HL-60 (cell line): ENCODE results near the gene GALNT17.

Source experiments
- GABPA ChIP-seq: IDR thresholded peaks from 2 replicates; pipeline ENCODE4 v1.6.1; 2012; ENCODE audit warnings: low read depth
- POLR2AphosphoS5 ChIP-seq: IDR thresholded peaks from 2 replicates; pipeline ENCODE4 v1.6.1; 2012; ENCODE audit warnings: low read depth
- TF ChIP-seq, protein P1 (sequence below): IDR thresholded peaks from one replicate; pipeline ENCODE4 v1.5.1; 2011; ENCODE audit warnings: low read length, control low read depth, inconsistent platforms; ENCODE audit not compliant: insufficient read depth

DNA sequence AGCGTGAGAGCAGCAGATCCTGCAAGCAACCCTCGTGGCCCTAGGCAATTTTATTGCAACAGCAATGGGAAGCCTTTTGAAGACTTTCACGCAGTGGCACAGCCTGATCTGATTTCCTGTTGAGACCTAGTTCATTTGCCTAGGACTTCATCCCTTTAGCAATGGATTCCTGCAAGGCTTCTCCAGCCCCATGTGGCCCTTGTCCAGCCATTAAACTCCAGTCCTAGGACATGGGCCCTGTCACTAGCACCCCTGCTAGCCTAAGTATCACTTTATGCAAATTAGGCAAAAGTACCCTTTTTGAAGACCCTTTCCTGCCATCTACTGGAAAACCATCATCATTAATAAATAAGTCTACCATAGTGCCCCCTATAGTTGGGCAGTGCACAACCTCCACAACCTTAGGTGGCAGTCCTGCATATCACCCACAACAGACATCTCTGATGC, 379.4 kb downstream of the GALNT17 start:
- TF ChIP-seq, protein P1, sequence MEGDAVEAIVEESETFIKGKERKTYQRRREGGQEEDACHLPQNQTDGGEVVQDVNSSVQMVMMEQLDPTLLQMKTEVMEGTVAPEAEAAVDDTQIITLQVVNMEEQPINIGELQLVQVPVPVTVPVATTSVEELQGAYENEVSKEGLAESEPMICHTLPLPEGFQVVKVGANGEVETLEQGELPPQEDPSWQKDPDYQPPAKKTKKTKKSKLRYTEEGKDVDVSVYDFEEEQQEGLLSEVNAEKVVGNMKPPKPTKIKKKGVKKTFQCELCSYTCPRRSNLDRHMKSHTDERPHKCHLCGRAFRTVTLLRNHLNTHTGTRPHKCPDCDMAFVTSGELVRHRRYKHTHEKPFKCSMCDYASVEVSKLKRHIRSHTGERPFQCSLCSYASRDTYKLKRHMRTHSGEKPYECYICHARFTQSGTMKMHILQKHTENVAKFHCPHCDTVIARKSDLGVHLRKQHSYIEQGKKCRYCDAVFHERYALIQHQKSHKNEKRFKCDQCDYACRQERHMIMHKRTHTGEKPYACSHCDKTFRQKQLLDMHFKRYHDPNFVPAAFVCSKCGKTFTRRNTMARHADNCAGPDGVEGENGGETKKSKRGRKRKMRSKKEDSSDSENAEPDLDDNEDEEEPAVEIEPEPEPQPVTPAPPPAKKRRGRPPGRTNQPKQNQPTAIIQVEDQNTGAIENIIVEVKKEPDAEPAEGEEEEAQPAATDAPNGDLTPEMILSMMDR = no peak
- TF ChIP-seq POLR2AphosphoS5 (no peak), GABPA (no peak)
